NCI-H187 treated with DMSO at 0.1 percent for 48 hours (cell line): ENCODE data around the gene IRX3.
"Not testable (repeated sequence)": the region's sequence is repeated elsewhere in the genome, so short reads cannot be mapped to it uniquely, and the experiment has no call there.

ENCODE experiments used
- DNase-seq: peaks from one replicate; lab custom pipeline; 2025; lab: John Stamatoyannopoulos, UW

The IRX3 gene

GRCh38 chr16:54275956-54276355 lies 10.6 kb downstream of the IRX3 start:
- no peak for DNase-seq

GRCh38 chr16:54273566-54273965 lies 13.0 kb downstream of the IRX3 start:
- no peak for DNase-seq

GRCh38 chr16:54270711-54271110 lies 15.9 kb downstream of the IRX3 start:
- no peak for DNase-seq

- DNase-seq = no peak
These were observed 17.1 kb downstream of the IRX3 start for GRCh38 chr16:54269461-54269860.

GRCh38 chr16:54268766-54269165 lies 17.8 kb downstream of the IRX3 start:
- DNase-seq = no peak

GRCh38 chr16:54268340-54268739 lies 18.2 kb downstream of the IRX3 start:
- no peak for DNase-seq

GRCh38 chr16:54266363-54266955 lies 20.1 kb downstream of the IRX3 start:
- DNase-seq = no peak

GRCh38 chr16:54265575-54266107 lies 20.9 kb downstream of the IRX3 start:
- DNase-seq = no peak

- no peak for DNase-seq
These were observed 33.5 kb downstream of the IRX3 start for GRCh38 chr16:54253118-54253517.

- DNase-seq = no peak
These were observed 37.5 kb downstream of the IRX3 start for GRCh38 chr16:54248863-54249710.

GRCh38 chr16:54247705-54248104 lies 38.9 kb downstream of the IRX3 start:
- not testable (repeated sequence) for DNase-seq

GRCh38 chr16:54246454-54246821 lies 40.1 kb downstream of the IRX3 start:
- DNase-seq = no peak

- no peak for DNase-seq
These were observed 40.7 kb downstream of the IRX3 start for GRCh38 chr16:54245788-54246453.

GRCh38 chr16:54244061-54244886 lies 42.3 kb downstream of the IRX3 start:
- no peak for DNase-seq

GRCh38 chr16:54243202-54243601 lies 43.4 kb downstream of the IRX3 start:
- no peak for DNase-seq

- no peak for DNase-seq
These were observed 44.4 kb downstream of the IRX3 start for GRCh38 chr16:54242199-54242598.

GRCh38 chr16:54241525-54241924 lies 45.1 kb downstream of the IRX3 start:
- DNase-seq = no peak

- DNase-seq = no peak
These were observed 46.1 kb downstream of the IRX3 start for GRCh38 chr16:54240271-54241129.

- DNase-seq = no peak
These were observed 47.1 kb downstream of the IRX3 start for GRCh38 chr16:54239456-54239855.

GRCh38 chr16:54236773-54237172 lies 49.8 kb downstream of the IRX3 start:
- no peak for DNase-seq

GRCh38 chr16:54233615-54234014 lies 53.0 kb downstream of the IRX3 start:
- DNase-seq = no peak
